ENCODE measurements around the gene EDA. TPM values are rescaled to one million over a fixed set of nuclear protein-coding genes. Genes with fewer than 3 reads are reported as not detected.

Gene EDA
- total RNA-seq, 3 donors from 2014 or later (not counting 1 experiment from before 2014, with no cell fraction given) = 0.50 to 0.65 TPM; not detected in 1

GRCh38 chrX:70032792-70033191 lies 416.9 kb downstream of the EDA start:
- Mint-ChIP-seq H3K4me1 (no peaks in the 10 kb centered on the region), H3K4me3 (no peak overlapping the region), H3K27ac (no peak overlapping the region), H3K9me3 (no peaks in the 10 kb centered on the region), H3K27me3 (ENCODE audit: low read depth in 2 of 2) (peaks cover 0 to 6% of the 10 kb centered on the region in 2 donors), H3K36me3 (no peaks in the 10 kb centered on the region)
- H3K4me3 ChIP-seq (ENCODE audit: low read length) = no peak overlapping the region
- DNase-seq = no peak
- intact Hi-C loops (cut with micrococcal nuclease) = no loop called here
- no peaks in the 10 kb centered on the region for H3K9me3 ChIP-seq (ENCODE audit: control insufficient read depth, insufficient read depth, low read length)
- H3K36me3 ChIP-seq (ENCODE audit: control insufficient read depth, insufficient read depth, low read length) = no peaks in the 10 kb centered on the region
- ATAC-seq = no peak
- TF ChIP-seq CTCF (IDR thresholded peaks at IDR 0.05) = no peak
- H3K4me1 ChIP-seq (ENCODE audit: control insufficient read depth, insufficient read depth, low read length) = no peaks in the 10 kb centered on the region
- no peak overlapping the region for H3K27ac ChIP-seq (ENCODE audit: low read length)
- no peaks in the 10 kb centered on the region for H3K27me3 ChIP-seq (ENCODE audit: control insufficient read depth, insufficient read depth, low read length)
- 100% methylated on average over 1 of the region's 2 CpGs for WGBS (ENCODE audit: insufficient coverage)

- Histone ChIP-seq H3K4me3 (ENCODE audit: low read length) (no peak overlapping the region), H3K4me1 (ENCODE audit: control insufficient read depth, insufficient read depth, low read length) (no peaks in the 10 kb centered on the region), H3K27ac (ENCODE audit: low read length) (no peak overlapping the region), H3K9me3 (ENCODE audit: control insufficient read depth, insufficient read depth, low read length) (no peaks in the 10 kb centered on the region), H3K27me3 (ENCODE audit: control insufficient read depth, insufficient read depth, low read length) (no peaks in the 10 kb centered on the region), H3K36me3 (ENCODE audit: control insufficient read depth, insufficient read depth, low read length) (no peaks in the 10 kb centered on the region)
- no peaks in the 10 kb centered on the region for H3K9me3 Mint-ChIP-seq
- no peaks in the 10 kb centered on the region for H3K4me1 Mint-ChIP-seq
- H3K4me3 Mint-ChIP-seq = no peak overlapping the region
- peaks cover 0 to 6% of the 10 kb centered on the region in 2 donors for H3K27me3 Mint-ChIP-seq (ENCODE audit: low read depth in 2 of 2)
- ATAC-seq (peak in 1 of 3 donors; percentile 59), DNase-seq (peak in 1 of 2 donors; percentile 28)
- TF ChIP-seq CTCF (IDR thresholded peaks at IDR 0.05) = no peak
- intact Hi-C loops (cut with micrococcal nuclease) = no loop called here
- WGBS (ENCODE audit: insufficient coverage) = 81% methylated on average over 5 of the region's 10 CpGs
- no peaks in the 10 kb centered on the region for H3K36me3 Mint-ChIP-seq
- peak overlapping the region in 1 of 2 donors; percentile 61 for H3K27ac Mint-ChIP-seq
Observed at GRCh38 chrX:70033348-70034051, 417.6 kb downstream of the EDA start.

GRCh38 chrX:70034646-70035045 lies 418.7 kb downstream of the EDA start:
- Mint-ChIP-seq H3K9me3 (no peaks in the 10 kb centered on the region), H3K36me3 (no peaks in the 10 kb centered on the region), H3K27me3 (ENCODE audit: low read depth in 2 of 2) (peaks cover 0 to 6% of the 10 kb centered on the region in 2 donors), H3K4me3 (no peak overlapping the region), H3K4me1 (no peaks in the 10 kb centered on the region), H3K27ac (no peak overlapping the region)
- intact Hi-C loops (cut with micrococcal nuclease) = no loop called here
- ATAC-seq (no peak), DNase-seq (no peak)
- H3K27ac ChIP-seq (ENCODE audit: low read length) = no peak overlapping the region
- no peaks in the 10 kb centered on the region for H3K9me3 ChIP-seq (ENCODE audit: control insufficient read depth, insufficient read depth, low read length)
- no peak overlapping the region for H3K4me3 ChIP-seq (ENCODE audit: low read length)
- no peak for TF ChIP-seq CTCF (IDR thresholded peaks at IDR 0.05)
- no peaks in the 10 kb centered on the region for H3K4me1 ChIP-seq (ENCODE audit: control insufficient read depth, insufficient read depth, low read length)
- H3K27me3 ChIP-seq (ENCODE audit: control insufficient read depth, insufficient read depth, low read length) = no peaks in the 10 kb centered on the region
- WGBS (ENCODE audit: insufficient coverage) = 92% methylated on average over 4 of the region's 4 CpGs
- H3K36me3 ChIP-seq (ENCODE audit: control insufficient read depth, insufficient read depth, low read length) = no peaks in the 10 kb centered on the region

- H3K4me1 Mint-ChIP-seq = no peaks in the 10 kb centered on the region
- no peaks in the 10 kb centered on the region for H3K27me3 ChIP-seq (ENCODE audit: control insufficient read depth, insufficient read depth, low read length)
- no peak overlapping the region for H3K4me3 Mint-ChIP-seq
- WGBS (ENCODE audit: insufficient coverage) = no CpG with 5 or more reads among the region's 2 CpGs
- DNase-seq (no peak), ATAC-seq (no peak)
- H3K36me3 Mint-ChIP-seq = no peaks in the 10 kb centered on the region
- H3K9me3 Mint-ChIP-seq = no peaks in the 10 kb centered on the region
- no peaks in the 10 kb centered on the region for H3K9me3 ChIP-seq (ENCODE audit: control insufficient read depth, insufficient read depth, low read length)
- no peaks in the 10 kb centered on the region for H3K36me3 ChIP-seq (ENCODE audit: control insufficient read depth, insufficient read depth, low read length)
- no peak overlapping the region for H3K27ac ChIP-seq (ENCODE audit: low read length)
- intact Hi-C loops (cut with micrococcal nuclease) = no loop called here
- no peak overlapping the region for H3K27ac Mint-ChIP-seq
- no peak overlapping the region for H3K4me3 ChIP-seq (ENCODE audit: low read length)
- peaks cover 0 to 8% of the 10 kb centered on the region in 2 donors for H3K27me3 Mint-ChIP-seq (ENCODE audit: low read depth in 2 of 2)
- no peak for TF ChIP-seq CTCF (IDR thresholded peaks at IDR 0.05)
- H3K4me1 ChIP-seq (ENCODE audit: control insufficient read depth, insufficient read depth, low read length) = no peaks in the 10 kb centered on the region
Observed at GRCh38 chrX:70038515-70038914, 422.6 kb downstream of the EDA start.
